Mesendoderm (in vitro differentiated cells): Measurements from ENCODE around the gene TP53I13.

Source experiments
- DNase-seq: peaks from one replicate; pipeline ENCODE4 v3.0.0; 2013
- H2AK5ac ChIP-seq: 2 replicates; pipeline ENCODE4 v1.6.1; 2013; ENCODE audit warnings: low read length, inconsistent platforms
- H2BK120ac ChIP-seq: 2 replicates; pipeline ENCODE4 v1.6.1; 2013; ENCODE audit warnings: low read depth, mild to moderate bottlenecking, low read length, moderate library complexity, mixed read lengths
- H2BK15ac ChIP-seq: replicated peaks from 2 replicates; pipeline ENCODE4 v1.6.1; 2013; ENCODE audit warnings: low read depth, mild to moderate bottlenecking, moderate library complexity
- H2BK5ac ChIP-seq: 2 replicates; pipeline ENCODE4 v1.6.1; 2013; ENCODE audit warnings: low read length, inconsistent platforms
- H3K18ac ChIP-seq: 2 replicates; pipeline ENCODE4 v1.6.1; 2013; ENCODE audit warnings: mild to moderate bottlenecking, low read length, mixed read lengths
- H3K23ac ChIP-seq: one replicate; pipeline ENCODE4 v1.6.1; 2013; ENCODE audit warnings: low read length
- H3K27ac ChIP-seq: 2 replicates; pipeline ENCODE4 v1.5.1; 2013; ENCODE audit warnings: low read depth, mild to moderate bottlenecking, inconsistent platforms, low read length, moderate library complexity
- H3K27me3 ChIP-seq: 2 replicates; pipeline ENCODE4 v1.6.1; 2013; ENCODE audit warnings: low read length, control low read depth, mild to moderate bottlenecking, inconsistent platforms; ENCODE audit not compliant: insufficient read depth, poor library complexity
- H3K36me3 ChIP-seq: 2 replicates; pipeline ENCODE4 v1.6.1; 2013; ENCODE audit warnings: low read length, inconsistent platforms; ENCODE audit not compliant: control insufficient read depth, insufficient read depth
- H3K4ac ChIP-seq: one replicate; pipeline ENCODE4 v1.6.1; 2013; ENCODE audit warnings: low read depth, mild to moderate bottlenecking, low read length, moderate library complexity
- H3K4me1 ChIP-seq: 2 replicates; pipeline ENCODE4 v1.6.1; 2013; ENCODE audit warnings: low read depth, low read length, inconsistent platforms; ENCODE audit not compliant: control insufficient read depth
- H3K4me2 ChIP-seq: 2 replicates; pipeline ENCODE4 v1.6.1; 2013; ENCODE audit warnings: low read length
- H3K4me3 ChIP-seq: 2 replicates; pipeline ENCODE4 v1.5.1; 2013; ENCODE audit warnings: mild to moderate bottlenecking, low read length
- H3K56ac ChIP-seq: one replicate; pipeline ENCODE4 v1.6.1; 2013; ENCODE audit warnings: low read length
- H3K79me1 ChIP-seq: 2 replicates; pipeline ENCODE4 v1.6.1; 2013; ENCODE audit warnings: low read length, inconsistent platforms
- H3K79me2 ChIP-seq: 2 replicates; pipeline ENCODE4 v1.6.1; 2013; ENCODE audit warnings: mild to moderate bottlenecking, low read length; ENCODE audit not compliant: control insufficient read depth, insufficient read depth
- H3K9ac ChIP-seq: 2 replicates; pipeline ENCODE4 v1.6.1; 2013; ENCODE audit warnings: low read length, inconsistent platforms
- H4K5ac ChIP-seq: one replicate; pipeline ENCODE4 v1.6.1; 2013; ENCODE audit warnings: low read length
- H4K8ac ChIP-seq: one replicate; pipeline ENCODE4 v1.6.1; 2013; ENCODE audit warnings: low read depth, mild to moderate bottlenecking, control low read depth, low read length, moderate library complexity
- WGBS: extraction: QIAGEN DNeasy Blood & Tissue Kit; methylation state at CpG from one replicate; pipeline ENCODE4 v1.1.7; 2013; ENCODE audit warnings: low lambda C conversion rate, missing lambda C conversion rate; ENCODE audit not compliant: insufficient coverage; ENCODE audit errors: extremely low coverage; 5-methylcytosine and 5-hydroxymethylcytosine counted together

The TP53I13 gene

DNA sequence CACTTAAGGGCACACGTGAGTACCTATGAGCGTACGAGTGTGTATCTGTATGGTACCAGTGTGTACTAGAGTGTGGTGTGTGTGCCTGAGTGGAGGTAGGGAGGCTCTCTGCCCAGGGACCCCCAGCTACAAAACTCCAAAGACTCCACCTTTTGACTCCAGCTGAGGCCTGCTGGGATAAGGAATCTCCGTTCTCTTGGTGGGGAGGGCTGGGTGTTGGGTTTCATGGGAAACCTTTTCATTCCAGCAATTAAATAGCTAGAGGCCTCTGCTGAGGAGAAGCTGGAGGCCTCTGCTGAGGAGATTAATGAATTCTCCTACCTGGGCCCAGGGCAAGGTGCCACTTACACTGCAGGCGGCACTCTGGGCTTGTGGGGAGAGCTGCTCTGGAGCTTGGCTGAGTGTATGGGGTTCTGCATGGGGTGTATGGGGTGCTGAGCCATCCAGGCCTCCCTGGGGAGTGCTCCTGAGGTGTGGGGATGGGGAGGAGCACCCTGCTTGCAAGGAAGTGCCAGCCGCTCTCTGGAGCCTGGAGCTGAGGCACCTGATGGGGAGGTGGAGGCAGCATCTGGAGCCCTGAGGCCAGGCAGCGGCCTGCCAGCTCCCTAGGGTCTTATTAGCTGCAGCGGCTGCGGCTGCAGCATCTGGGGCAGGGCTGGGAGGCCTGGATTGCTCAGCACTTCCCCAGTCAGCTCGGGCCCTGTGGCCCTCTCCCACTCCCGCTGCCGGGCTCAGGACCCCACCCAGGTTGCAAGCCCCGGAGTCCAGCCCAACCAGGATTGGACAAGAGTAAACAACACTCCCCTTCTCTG, 29.1 kb downstream of the TP53I13 start:
- H3K9ac ChIP-seq, result peak overlapping the region; percentile 21
- WGBS, result no CpG with 5 or more reads among the region's 13 CpGs
- DNase-seq, result no peak
- no peak overlapping the region for H3K18ac ChIP-seq
- no peak overlapping the region for H2BK120ac ChIP-seq
- no peak overlapping the region for H2BK15ac ChIP-seq
- H4K5ac ChIP-seq, result no peak overlapping the region
- peaks cover 5% of the 10 kb centered on the region for H3K4me1 ChIP-seq
- H3K4me3 ChIP-seq, result no peak overlapping the region
- H2BK5ac ChIP-seq, result no peak overlapping the region
- no peak overlapping the region for H2AK5ac ChIP-seq
- no peak overlapping the region for H3K23ac ChIP-seq
- H3K27me3 ChIP-seq, result no peaks in the 10 kb centered on the region
- H4K8ac ChIP-seq, result no peak overlapping the region
- no peak overlapping the region for H3K4me2 ChIP-seq
- no peak overlapping the region for H3K27ac ChIP-seq
- peak overlapping the region; percentile 66 for H3K56ac ChIP-seq
- H3K79me1 ChIP-seq, result no peaks in the 10 kb centered on the region
- no peak overlapping the region for H3K4ac ChIP-seq
- H3K36me3 ChIP-seq, result no peaks in the 10 kb centered on the region
- H3K79me2 ChIP-seq, result no peaks in the 10 kb centered on the region

DNA sequence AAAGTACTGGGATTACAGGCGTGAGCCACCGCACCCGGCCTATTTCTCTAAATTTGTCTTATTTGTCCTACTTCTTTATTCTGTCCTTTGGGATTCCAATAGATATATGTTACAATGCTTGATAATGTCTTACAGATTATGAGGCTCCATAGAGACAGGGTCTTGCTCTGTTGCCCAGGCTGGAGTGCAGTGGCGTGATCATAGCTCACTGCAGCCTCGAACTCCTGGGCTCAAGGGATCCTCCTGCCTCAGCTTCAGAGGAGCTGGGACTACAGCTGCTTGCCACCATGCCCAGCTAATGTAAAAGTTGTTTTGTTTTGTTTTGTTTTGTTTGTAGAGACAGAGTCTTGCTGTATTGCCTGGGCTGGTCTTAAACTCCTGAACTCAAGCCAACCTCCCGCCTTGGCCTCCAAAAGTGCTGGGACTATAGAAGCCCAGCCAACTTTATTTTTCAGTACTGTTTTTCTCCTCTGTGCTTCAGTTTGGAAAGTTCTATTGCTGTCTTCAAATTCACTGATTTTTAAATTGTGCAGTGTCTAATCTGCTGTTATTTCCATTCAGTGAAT, 34.7 kb downstream of the TP53I13 start:
- no peak overlapping the region for H3K56ac ChIP-seq
- H3K4ac ChIP-seq, result no peak overlapping the region
- no peak overlapping the region for H4K8ac ChIP-seq
- H4K5ac ChIP-seq, result no peak overlapping the region
- no peak overlapping the region for H2BK5ac ChIP-seq
- H3K27ac ChIP-seq, result no peak overlapping the region
- no peak overlapping the region for H3K18ac ChIP-seq
- H3K4me2 ChIP-seq, result no peak overlapping the region
- DNase-seq, result no peak
- no peak overlapping the region for H2AK5ac ChIP-seq
- no peak overlapping the region for H2BK15ac ChIP-seq
- H3K4me3 ChIP-seq, result no peak overlapping the region
- H3K79me2 ChIP-seq, result no peaks in the 10 kb centered on the region
- H3K79me1 ChIP-seq, result no peaks in the 10 kb centered on the region
- WGBS, result no CpG with 5 or more reads among the region's 6 CpGs
- no peaks in the 10 kb centered on the region for H3K4me1 ChIP-seq
- H3K23ac ChIP-seq, result no peak overlapping the region
- no peaks in the 10 kb centered on the region for H3K27me3 ChIP-seq
- no peak overlapping the region for H3K9ac ChIP-seq
- no peaks in the 10 kb centered on the region for H3K36me3 ChIP-seq
- no peak overlapping the region for H2BK120ac ChIP-seq

GRCh38 chr17:29607557-29608195, 39.2 kb downstream of the TP53I13 start:
- no peak overlapping the region for H3K18ac ChIP-seq
- H4K8ac ChIP-seq, result no peak overlapping the region
- H3K27me3 ChIP-seq, result no peaks in the 10 kb centered on the region
- no peaks in the 10 kb centered on the region for H3K36me3 ChIP-seq
- H3K4me2 ChIP-seq, result no peak overlapping the region
- H3K79me2 ChIP-seq, result no peaks in the 10 kb centered on the region
- no peaks in the 10 kb centered on the region for H3K4me1 ChIP-seq
- no CpG with 5 or more reads among the region's 29 CpGs for WGBS
- no peak overlapping the region for H3K27ac ChIP-seq
- H3K23ac ChIP-seq, result no peak overlapping the region
- H4K5ac ChIP-seq, result no peak overlapping the region
- no peak overlapping the region for H2BK120ac ChIP-seq
- H3K4me3 ChIP-seq, result no peak overlapping the region
- H3K79me1 ChIP-seq, result no peaks in the 10 kb centered on the region
- H3K9ac ChIP-seq, result no peak overlapping the region
- no peak overlapping the region for H2BK15ac ChIP-seq
- H3K4ac ChIP-seq, result no peak overlapping the region
- no peak overlapping the region for H2AK5ac ChIP-seq
- H2BK5ac ChIP-seq, result no peak overlapping the region
- DNase-seq, result no peak
- H3K56ac ChIP-seq, result no peak overlapping the region

DNA sequence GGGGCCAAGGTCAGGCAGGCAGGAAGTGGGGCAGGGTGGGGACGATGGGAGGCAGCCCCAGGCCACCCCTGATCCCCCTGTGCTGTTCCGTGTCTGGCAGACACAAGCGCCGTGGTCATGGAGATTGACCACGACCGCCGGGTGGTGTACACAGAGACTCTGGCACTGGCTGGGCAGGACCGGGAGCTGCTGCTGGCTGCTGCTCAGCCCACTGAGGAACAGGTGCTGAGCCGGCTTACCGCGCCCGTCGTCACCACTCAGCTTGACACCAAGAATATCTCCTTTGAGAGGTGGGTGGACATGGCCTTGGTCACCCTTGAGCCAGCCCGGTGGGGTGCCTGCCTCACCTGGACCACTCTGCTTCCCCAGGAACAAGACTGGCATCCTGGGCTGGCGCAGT, 40.5 kb downstream of the TP53I13 start:
- H3K79me1 ChIP-seq, result no peaks in the 10 kb centered on the region
- no peaks in the 10 kb centered on the region for H3K4me1 ChIP-seq
- DNase-seq, result no peak
- H2AK5ac ChIP-seq, result no peak overlapping the region
- H3K27me3 ChIP-seq, result no peaks in the 10 kb centered on the region
- H2BK15ac ChIP-seq, result no peak overlapping the region
- H2BK120ac ChIP-seq, result no peak overlapping the region
- no peak overlapping the region for H2BK5ac ChIP-seq
- no peak overlapping the region for H3K56ac ChIP-seq
- H3K79me2 ChIP-seq, result no peaks in the 10 kb centered on the region
- no peaks in the 10 kb centered on the region for H3K36me3 ChIP-seq
- no peak overlapping the region for H3K27ac ChIP-seq
- H3K18ac ChIP-seq, result no peak overlapping the region
- no peak overlapping the region for H4K5ac ChIP-seq
- H3K4ac ChIP-seq, result no peak overlapping the region
- H4K8ac ChIP-seq, result no peak overlapping the region
- H3K4me3 ChIP-seq, result no peak overlapping the region
- H3K9ac ChIP-seq, result no peak overlapping the region
- no CpG with 5 or more reads among the region's 15 CpGs for WGBS
- H3K23ac ChIP-seq, result no peak overlapping the region
- H3K4me2 ChIP-seq, result no peak overlapping the region

GRCh38 chr17:29610395-29610794, 41.9 kb downstream of the TP53I13 start:
- no peak overlapping the region for H2AK5ac ChIP-seq
- H3K18ac ChIP-seq, result no peak overlapping the region
- H2BK5ac ChIP-seq, result no peak overlapping the region
- H3K23ac ChIP-seq, result no peak overlapping the region
- H3K4me3 ChIP-seq, result no peak overlapping the region
- no peaks in the 10 kb centered on the region for H3K27me3 ChIP-seq
- no peak overlapping the region for H4K8ac ChIP-seq
- no peak overlapping the region for H3K9ac ChIP-seq
- H3K79me2 ChIP-seq, result no peaks in the 10 kb centered on the region
- H3K4ac ChIP-seq, result no peak overlapping the region
- no peak overlapping the region for H2BK120ac ChIP-seq
- no peak overlapping the region for H3K27ac ChIP-seq
- H3K36me3 ChIP-seq, result no peaks in the 10 kb centered on the region
- no peak overlapping the region for H2BK15ac ChIP-seq
- H4K5ac ChIP-seq, result no peak overlapping the region
- no peak for DNase-seq
- WGBS, result no CpG with 5 or more reads among the region's 3 CpGs
- H3K4me1 ChIP-seq, result no peaks in the 10 kb centered on the region
- H3K4me2 ChIP-seq, result no peak overlapping the region
- no peaks in the 10 kb centered on the region for H3K79me1 ChIP-seq
- H3K56ac ChIP-seq, result no peak overlapping the region
